OCI-LY7 (cell line): ENCODE results near the gene KYNU. TPM values are rescaled to one million over a fixed set of nuclear protein-coding genes. Genes with fewer than 3 reads are reported as not detected.

ENCODE experiments used
- BruUV-seq: library from RNA; stranded (reverse); fragments of 400-500 nt; replicated peaks from 2 replicates; lab custom pipeline; 2021; lab: Mats Ljungman, UMichigan
- CTCF ChIA-PET: fragments of 300-600 bp; sonication (Branson Sonifier 250); formaldehyde crosslinking; loops from one replicate; lab custom pipeline; 2022; ENCODE audit warnings: antibody characterized with exemption; ENCODE audit not compliant: unreplicated experiment; lab: Charles Lee
- POLR2A ChIA-PET: fragments of 300-600 bp; sonication (Branson Sonifier 250); formaldehyde crosslinking; loops from one replicate; lab custom pipeline; 2022; ENCODE audit warnings: antibody characterized with exemption; lab: Charles Lee
- DNase-seq: peaks from one replicate; pipeline ENCODE4 v3.0.0-alpha.2; 2015; ENCODE audit warnings: low spot score
- H2AFZ ChIP-seq: fragments of 200-600 bp; sonication (generic), shearing (Covaris generic); 2 replicates; pipeline ENCODE4 v1.6.1; 2014; ENCODE audit warnings: mild to moderate bottlenecking, antibody characterized with exemption, low read length, moderate library complexity
- H3K27ac ChIP-seq: fragments of 200-600 bp; sonication (generic); 2 replicates; pipeline ENCODE4 v1.5.1; 2014; ENCODE audit warnings: mixed run types, low read depth, mild to moderate bottlenecking, moderate library complexity, low read length, inconsistent platforms; ENCODE audit not compliant: poor library complexity, severe bottlenecking
- H3K36me3 ChIP-seq: fragments of 200-600 bp; sonication (generic); 2 replicates; pipeline ENCODE4 v1.6.1; 2014; ENCODE audit warnings: mild to moderate bottlenecking, antibody characterized with exemption, low read length, moderate library complexity, mixed read lengths; ENCODE audit not compliant: insufficient read depth
- H3K4me1 ChIP-seq: fragments of 200-600 bp; sonication (generic); 2 replicates; pipeline ENCODE4 v1.5.1; 2014; ENCODE audit warnings: mild to moderate bottlenecking, low read length; ENCODE audit not compliant: insufficient read depth, poor library complexity, severe bottlenecking
- H3K4me2 ChIP-seq: fragments of 200-600 bp; sonication (generic); 2 replicates; pipeline ENCODE4 v1.6.1; 2014; ENCODE audit warnings: mild to moderate bottlenecking, low read length
- H3K4me3 ChIP-seq: fragments of 200-600 bp; sonication (generic); 2 replicates; pipeline ENCODE4 v1.5.1; 2014; ENCODE audit warnings: mild to moderate bottlenecking, low read depth, low read length; ENCODE audit not compliant: poor library complexity, severe bottlenecking
- H3K79me2 ChIP-seq: fragments of 200-600 bp; sonication (generic); 2 replicates; pipeline ENCODE4 v1.6.1; 2016; ENCODE audit warnings: low read depth, mild to moderate bottlenecking, low read length, moderate library complexity, mixed read lengths; ENCODE audit not compliant: insufficient read depth
- H3K9me2 ChIP-seq: fragments of 200-600 bp; sonication (generic); 2 replicates; pipeline ENCODE4 v1.6.1; 2016; ENCODE audit warnings: mild to moderate bottlenecking, low read length, mixed read lengths; ENCODE audit not compliant: insufficient read depth
- H3K9me3 ChIP-seq: fragments of 200-600 bp; sonication (generic); 2 replicates; pipeline ENCODE4 v1.6.1; 2014; ENCODE audit warnings: mild to moderate bottlenecking, mixed run types, low read length, mixed read lengths
- H4K20me1 ChIP-seq: fragments of 200-600 bp; sonication (generic); 2 replicates; pipeline ENCODE4 v1.6.1; 2014; ENCODE audit warnings: mild to moderate bottlenecking, antibody characterized with exemption, low read length, moderate library complexity, mixed read lengths; ENCODE audit not compliant: insufficient read depth
- CTCF ChIP-seq: fragments of 200-600 bp; sonication (generic); conservative IDR thresholded peaks from 2 replicates; pipeline ENCODE4 v1.5.1; 2014; ENCODE audit warnings: mild to moderate bottlenecking, antibody characterized with exemption, low read length, moderate library complexity, mixed read lengths
- EZH2phosphoT487 ChIP-seq: fragments of 200-600 bp; sonication (generic); IDR thresholded peaks from 2 replicates; pipeline ENCODE4 v1.6.1; 2018; ENCODE audit warnings: low read depth, borderline replicate concordance, mild to moderate bottlenecking, mixed run types, antibody characterized with exemption, low read length, moderate library complexity, mixed read lengths
- intact Hi-C: fragments of 100-400 bp; cut with micrococcal nuclease; formaldehyde crosslinking; loops from one replicate; pipeline ENCODE4 v1.10.0; 2022; ENCODE audit not compliant: unreplicated experiment
- total RNA-seq, 2 experiments: library from RNA; depleted of rRNA in 1 of 2; stranded (reverse); fragments of >200 nt in 1 of 2; shearing (Covaris generic) in 1 of 2; gene quantifications; 2 replicates each; pipeline ENCODE4 v1.2.3, GENCODE V29; 2014 to 2022

The KYNU gene
- total RNA-seq, 2 experiments from 2014 or later = 0.27 TPM; not detected in 1

- H3K4me2 ChIP-seq = no peak overlapping the region
- no peak for TF ChIP-seq EZH2phosphoT487
- peak; percentile 63 for TF ChIP-seq CTCF
- no peaks in the 10 kb centered on the region for H4K20me1 ChIP-seq
- intact Hi-C loops = no loop called here
- H3K27ac ChIP-seq = no peak overlapping the region
- no peaks in the 10 kb centered on the region for H3K4me1 ChIP-seq
- POLR2A ChIA-PET = interaction anchor here (0.6 to 1.0 kb wide), 3 partner anchors 13 to 318 kb away, joined by 3 read pairs; no protein-coding TSS in a partner anchor
- no peak overlapping the region for H3K4me3 ChIP-seq
- no peak for DNase-seq
- CTCF ChIA-PET = no interaction called here
- no peaks in the 10 kb centered on the region for H3K36me3 ChIP-seq
- no peak overlapping the region for H2AFZ ChIP-seq
- no peaks in the 10 kb centered on the region for H3K79me2 ChIP-seq
- H3K9me3 ChIP-seq = no peaks in the 10 kb centered on the region
- no peaks in the 10 kb centered on the region for H3K9me2 ChIP-seq
- BruUV-seq = no TSS peak
These were observed 200.6 kb downstream of the KYNU start for GRCh38 chr2:143078104-143078503.

- Histone ChIP-seq H3K4me2 (no peak overlapping the region), H3K4me3 (no peak overlapping the region), H3K36me3 (no peaks in the 10 kb centered on the region), H3K79me2 (no peaks in the 10 kb centered on the region), H2AFZ (no peak overlapping the region), H3K9me3 (no peaks in the 10 kb centered on the region), H3K4me1 (no peaks in the 10 kb centered on the region), H3K27ac (no peak overlapping the region), H4K20me1 (no peaks in the 10 kb centered on the region), H3K9me2 (no peaks in the 10 kb centered on the region)
- ChIA-PET CTCF (no interaction called here), POLR2A (no interaction called here)
- no peak for DNase-seq
- intact Hi-C loops = no loop called here
- no TSS peak for BruUV-seq
- no peak for TF ChIP-seq CTCF
- TF ChIP-seq EZH2phosphoT487 = no peak
These were observed 204.2 kb downstream of the KYNU start for GRCh38 chr2:143081616-143082015.

- no peaks in the 10 kb centered on the region for H3K79me2 ChIP-seq
- no peak overlapping the region for H3K27ac ChIP-seq
- DNase-seq = no peak
- intact Hi-C loops = no loop called here
- no peaks in the 10 kb centered on the region for H4K20me1 ChIP-seq
- BruUV-seq = no TSS peak
- no peak overlapping the region for H3K4me3 ChIP-seq
- no peak overlapping the region for H2AFZ ChIP-seq
- ChIA-PET CTCF (no interaction called here), POLR2A (interaction anchor here (0.7 to 1.0 kb wide), 4 partner anchors 169 to 1892 kb away, joined by 3 to 6 read pairs (median 4); no protein-coding TSS in a partner anchor)
- H3K4me1 ChIP-seq = no peaks in the 10 kb centered on the region
- H3K36me3 ChIP-seq = no peaks in the 10 kb centered on the region
- no peaks in the 10 kb centered on the region for H3K9me2 ChIP-seq
- no peak overlapping the region for H3K4me2 ChIP-seq
- TF ChIP-seq EZH2phosphoT487 (no peak), CTCF (no peak)
- no peaks in the 10 kb centered on the region for H3K9me3 ChIP-seq
These were observed 206.2 kb downstream of the KYNU start for GRCh38 chr2:143083636-143084035.
